GM12891 (cell line): ENCODE results near the gene UTP4.

Experiments
- PAX5 ChIP-seq: IDR thresholded peaks from 2 replicates; pipeline ENCODE4 v1.6.1; 2011; ENCODE audit warnings: low read length, moderate library complexity, mild to moderate bottlenecking; ENCODE audit not compliant: insufficient read depth, severe bottlenecking
- POLR2A ChIP-seq: IDR thresholded peaks from 2 replicates; pipeline ENCODE4 v1.6.1; 2011; ENCODE audit warnings: low read depth, low read length, control low read depth
- POLR2AphosphoS5 ChIP-seq: IDR thresholded peaks from 2 replicates; pipeline ENCODE4 v1.6.1; 2011; ENCODE audit warnings: low read depth, low read length, control low read depth
- TAF1 ChIP-seq: IDR thresholded peaks from 2 replicates; pipeline ENCODE4 v1.6.1; 2011; ENCODE audit warnings: low read depth, low read length, control low read depth

GRCh38 chr16:69143116-69143515, 10.7 kb downstream of the UTP4 start:
- TF ChIP-seq POLR2A (no peak), PAX5 (no peak), POLR2AphosphoS5 (no peak), TAF1 (no peak)
